SK-N-SH (cell line): ENCODE results near the gene SLC35E2B. TPM values are rescaled to one million over a fixed set of nuclear protein-coding genes. Genes with fewer than 3 reads are reported as not detected.
"Not testable (repeated sequence)": the region's sequence is repeated elsewhere in the genome, so short reads cannot be mapped to it uniquely, and the experiment has no call there.

Experiments used
- CTCF ChIA-PET: fragments of 300-600, 350-600 bp; formaldehyde crosslinking; extraction: SDS; loops from one replicate; lab custom pipeline; 2021; lab: Yijun Ruan, JAX
- POLR2A ChIA-PET: fragments of 350-600 bp; sonication (Branson Sonifier 250); formaldehyde crosslinking; extraction: SDS; loops from one replicate; lab custom pipeline; 2020; ENCODE audit warnings: antibody characterized with exemption, inconsistent platforms; lab: Yijun Ruan, JAX
- DNase-seq: peaks from one replicate; pipeline ENCODE4 v3.0.0; 2012
- H2AFZ ChIP-seq: fragments of 200-600 bp; sonication (generic); 2 replicates; pipeline ENCODE4 v1.8.1; 2016; ENCODE audit warnings: antibody characterized with exemption, mild to moderate bottlenecking, low read depth
- H3F3A ChIP-seq: fragments of 200-600 bp; sonication (generic); replicated peaks from 2 replicates; pipeline ENCODE3; 2016; ENCODE audit warnings: antibody characterized with exemption, mild to moderate bottlenecking; ENCODE audit not compliant: insufficient read depth
- H3K27ac ChIP-seq, 2 experiments: fragments of 200-500 bp in 1 of 2; fragments of 200-600 bp in 1 of 2; sonication (Bioruptor generic) in 1 of 2; sonication (generic), shearing (Covaris generic) in 1 of 2; 2 replicates each; pipeline versions ENCODE4 v1.5.1 to v1.6.1; 2014 to 2016; ENCODE audit warnings: low read depth in 2 of 2, inconsistent platforms in 1 of 2, low read length in 1 of 2, mild to moderate bottlenecking in 1 of 2, mixed read lengths in 1 of 2
- H3K27me3 ChIP-seq: fragments of 200-600 bp; sonication (generic), shearing (Covaris generic); 2 replicates; pipeline ENCODE4 v1.6.1; 2016; ENCODE audit warnings: mixed run types; ENCODE audit not compliant: insufficient read depth
- H3K36me3 ChIP-seq, 2 experiments: fragments of 200-500 bp in 1 of 2; fragments of 200-600 bp in 1 of 2; sonication (Bioruptor generic) in 1 of 2; sonication (generic) in 1 of 2; replicated peaks in 1 of 2; 2 replicates each; pipeline versions ENCODE3 to v1.5.1; 2014 to 2016; ENCODE audit warnings: low read length in 1 of 2, mild to moderate bottlenecking in 1 of 2; ENCODE audit not compliant: insufficient read depth in 2 of 2, control insufficient read depth in 1 of 2
- H3K4me1 ChIP-seq, 2 experiments: fragments of 200-500 bp in 1 of 2; fragments of 200-600 bp in 1 of 2; sonication (Bioruptor generic) in 1 of 2; sonication (generic), shearing (Covaris generic) in 1 of 2; 2 replicates each; pipeline versions ENCODE4 v1.5.1 to v1.6.1; 2014 to 2016; ENCODE audit warnings: low read depth in 1 of 2, low read length in 1 of 2, mixed run types in 1 of 2; ENCODE audit not compliant: insufficient read depth in 2 of 2, control insufficient read depth in 1 of 2
- H3K4me2 ChIP-seq: fragments of 200-600 bp; sonication (generic), shearing (Covaris generic); 2 replicates; pipeline ENCODE4 v1.6.1; 2017; ENCODE audit warnings: mixed run types
- H3K4me3 ChIP-seq, 2 experiments: fragments of 200-500 bp in 1 of 2; fragments of 200-600 bp in 1 of 2; sonication (Bioruptor generic) in 1 of 2; sonication (generic), shearing (Covaris generic) in 1 of 2; 2 replicates each; pipeline versions ENCODE4 v1.5.1 to v1.8.1; 2014 to 2016; ENCODE audit warnings: low read depth in 2 of 2, inconsistent platforms in 1 of 2, low read length in 1 of 2, mild to moderate bottlenecking in 1 of 2, mixed read lengths in 1 of 2, moderate library complexity in 1 of 2
- H3K79me2 ChIP-seq: fragments of 200-600 bp; sonication (generic); 2 replicates; pipeline ENCODE4 v1.8.1; 2017; ENCODE audit warnings: mild to moderate bottlenecking; ENCODE audit not compliant: insufficient read depth
- H3K9ac ChIP-seq: fragments of 200-600 bp; sonication (generic); 2 replicates; pipeline ENCODE4 v1.6.1; 2017; ENCODE audit warnings: mixed run types
- H3K9me2 ChIP-seq: fragments of 200-600 bp; sonication (generic); 2 replicates; pipeline ENCODE4 v1.6.1; 2017; ENCODE audit warnings: mixed run types
- H3K9me3 ChIP-seq: fragments of 200-600 bp; sonication (generic); 2 replicates; pipeline ENCODE4 v1.6.1; 2017; ENCODE audit warnings: mixed run types, mild to moderate bottlenecking, moderate library complexity
- H4K20me1 ChIP-seq: fragments of 200-600 bp; sonication (generic); 2 replicates; pipeline ENCODE4 v1.6.1; 2017; ENCODE audit warnings: mild to moderate bottlenecking, mixed run types; ENCODE audit not compliant: insufficient read depth
- EP300 ChIP-seq, 2 experiments: IDR thresholded peaks; 2 replicates each; pipeline versions ENCODE4 v1.4.0 to v1.6.1; 2012; ENCODE audit warnings: borderline replicate concordance in 1 of 2, low read depth in 1 of 2, low read length in 1 of 2
- FOSL2 ChIP-seq: IDR thresholded peaks from 2 replicates; pipeline ENCODE4 v1.4.0; 2012; ENCODE audit warnings: low read depth, mild to moderate bottlenecking, moderate library complexity, borderline replicate concordance
- JUND ChIP-seq: IDR thresholded peaks from 2 replicates; pipeline ENCODE4 v1.4.0; 2012
- WGBS: methylation state at CpG from one replicate; pipeline ENCODE4 v1.1.6; 2017; ENCODE audit warnings: low lambda C conversion rate; 5-methylcytosine and 5-hydroxymethylcytosine counted together
- polyA plus RNA-seq, 3 experiments: library from polyadenylated mRNA; depleted of rRNA; stranded (reverse); fragments of >200 nt; gene quantifications; 2 replicates each; pipeline ENCODE4 v1.2.3, GENCODE V29; 2012
- TF ChIP-seq, protein P1 (sequence below): IDR thresholded peaks from 2 replicates; pipeline ENCODE4 v1.4.0; 2012; ENCODE audit warnings: low read depth

Gene SLC35E2B
- 20.5 and 20.6 TPM in 2 replicates for polyA plus RNA-seq (2012; rRNA removed)
- 15.5 and 19.2 TPM in 2 replicates for polyA plus RNA-seq (2012; cell fraction: cytosol; rRNA removed)
- polyA plus RNA-seq (2012; cell fraction: nucleus; rRNA removed), result 58.2 and 59.5 TPM in 2 replicates

DNA sequence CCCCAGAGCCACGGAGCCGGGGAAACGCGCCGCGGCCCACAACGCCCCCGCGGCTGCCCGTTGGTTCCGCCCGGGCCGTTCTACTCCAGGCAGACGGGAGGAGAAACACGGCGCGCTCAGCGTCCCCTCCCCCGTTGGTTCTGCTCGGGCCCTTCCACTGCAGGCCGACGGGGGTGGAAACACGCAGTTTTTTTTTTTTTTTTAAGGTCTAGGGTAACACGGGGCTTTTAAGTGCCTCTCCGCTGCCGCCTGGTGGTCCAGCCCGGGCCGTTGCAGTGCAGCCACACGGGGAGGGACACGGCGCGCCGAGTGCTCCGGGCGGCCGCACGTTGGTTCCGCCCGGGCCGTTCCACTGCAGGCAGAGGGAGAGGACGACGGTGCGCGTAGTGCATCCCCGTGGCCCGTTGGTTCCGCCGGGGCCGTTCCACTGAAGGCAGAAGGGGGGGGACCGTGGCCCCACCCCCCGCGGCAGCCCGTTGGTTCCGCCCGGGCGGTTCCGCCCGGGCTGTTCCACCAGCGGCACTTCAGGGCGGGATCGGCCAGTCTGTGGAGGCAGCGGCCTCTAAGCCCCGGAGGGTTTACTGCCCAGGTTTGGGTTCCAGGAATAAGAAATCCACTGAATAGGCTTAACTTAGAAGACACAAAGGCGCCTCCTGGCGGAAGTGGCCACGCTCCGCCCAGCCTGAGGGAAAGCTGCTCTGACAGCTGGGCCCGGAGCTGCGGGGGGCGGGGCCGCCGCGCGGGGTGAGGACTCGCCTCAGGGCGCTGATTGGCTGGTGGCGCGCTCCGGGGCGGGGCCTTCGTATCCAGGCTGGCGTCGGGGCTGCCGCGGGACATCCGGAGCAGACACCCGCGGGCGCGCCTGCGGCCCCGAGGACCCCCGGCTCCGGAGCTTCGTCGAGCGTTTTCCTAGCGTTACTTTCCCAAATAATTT lies at the start of gene SLC35E2B:
Gene SLC35E2B (minus strand): TSS at position 82 of the 934 bp plus-strand sequence. CDS start 16,096 bp downstream, outside the sequence.
- CTCF ChIA-PET, H3K9me2 ChIP-seq, H2AFZ ChIP-seq, H3K36me3 ChIP-seq, H3K4me2 ChIP-seq, H4K20me1 ChIP-seq, H3K9me3 ChIP-seq, H3K4me1 ChIP-seq, H3K27me3 ChIP-seq, H3F3A ChIP-seq: not testable (repeated sequence)
- H3K27ac ChIP-seq, result peak within 1 kb of the TSS; percentile 56 to 87
- DNase-seq, result peak; percentile 78
- peak within 1 kb of the TSS; percentile 66; the same call in 1 of the 2 replicates for H3K9ac ChIP-seq
- POLR2A ChIA-PET, result interaction anchor here (0.6 kb wide), 1 partner anchor 114 kb away, joined by 3 read pairs; no protein-coding TSS in a partner anchor
- H3K4me3 ChIP-seq, result peak within 1 kb of the TSS; percentile 39 to 55; a peak in 2 of 4 replicates
- peaks cover 15% of the 10 kb centered on the region for H3K79me2 ChIP-seq
- TF ChIP-seq JUND (peak; percentile 53), EP300 (IDR thresholded peaks at IDR 0.05; ENCODE audit: borderline replicate concordance in 1 of 2, low read depth in 1 of 2, low read length in 1 of 2) (peak in 1 of 2 experiments; percentile 62; a peak in 2 of 4 replicates)
- TF ChIP-seq, protein P1, sequence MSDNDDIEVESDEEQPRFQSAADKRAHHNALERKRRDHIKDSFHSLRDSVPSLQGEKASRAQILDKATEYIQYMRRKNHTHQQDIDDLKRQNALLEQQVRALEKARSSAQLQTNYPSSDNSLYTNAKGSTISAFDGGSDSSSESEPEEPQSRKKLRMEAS, result peak; percentile 62; the same call in 1 of the 2 replicates
- no CpG with 5 or more reads among the region's 98 CpGs for WGBS

DNA sequence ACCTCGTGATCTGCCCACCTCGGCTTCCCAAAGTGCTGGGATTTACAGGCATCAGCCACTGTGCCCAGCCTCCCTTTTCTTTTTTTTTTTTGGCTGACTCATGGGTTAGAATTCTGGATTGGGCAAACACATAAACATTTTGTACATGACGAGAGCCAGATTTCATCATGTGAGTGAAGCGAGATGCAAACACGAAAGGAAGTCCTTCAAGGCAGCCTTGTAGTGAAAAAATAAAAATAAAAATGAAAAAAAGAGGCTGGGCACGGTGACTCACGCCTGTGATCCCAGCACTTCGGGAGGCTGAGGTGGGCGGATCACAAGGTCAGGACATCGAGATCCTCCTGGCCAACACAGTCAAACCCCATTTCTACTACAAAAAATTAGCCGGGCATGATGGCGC lies 48.4 kb upstream of the SLC35E2B start:
- H3K9me3 ChIP-seq, H3K27me3 ChIP-seq, DNase-seq, H3F3A ChIP-seq, H3K9me2 ChIP-seq, H3K4me3 ChIP-seq, H3K4me1 ChIP-seq, H4K20me1 ChIP-seq, H3K36me3 ChIP-seq, H3K9ac ChIP-seq, H3K4me2 ChIP-seq, POLR2A ChIA-PET, H2AFZ ChIP-seq, CTCF ChIA-PET: not testable (repeated sequence)
- TF ChIP-seq FOSL2, result peak; percentile 54; the same call in 1 of the 2 replicates
- TF ChIP-seq JUND, result peak; percentile 48
- H3K79me2 ChIP-seq, result peaks cover 17% of the 10 kb centered on the region; the same call in 1 of the 2 replicates
- peak overlapping the region in 1 of 2 experiments; percentile 45; a peak in 1 of 4 replicates for H3K27ac ChIP-seq
- WGBS, result 46% methylated on average over 11 of the region's 12 CpGs

DNA sequence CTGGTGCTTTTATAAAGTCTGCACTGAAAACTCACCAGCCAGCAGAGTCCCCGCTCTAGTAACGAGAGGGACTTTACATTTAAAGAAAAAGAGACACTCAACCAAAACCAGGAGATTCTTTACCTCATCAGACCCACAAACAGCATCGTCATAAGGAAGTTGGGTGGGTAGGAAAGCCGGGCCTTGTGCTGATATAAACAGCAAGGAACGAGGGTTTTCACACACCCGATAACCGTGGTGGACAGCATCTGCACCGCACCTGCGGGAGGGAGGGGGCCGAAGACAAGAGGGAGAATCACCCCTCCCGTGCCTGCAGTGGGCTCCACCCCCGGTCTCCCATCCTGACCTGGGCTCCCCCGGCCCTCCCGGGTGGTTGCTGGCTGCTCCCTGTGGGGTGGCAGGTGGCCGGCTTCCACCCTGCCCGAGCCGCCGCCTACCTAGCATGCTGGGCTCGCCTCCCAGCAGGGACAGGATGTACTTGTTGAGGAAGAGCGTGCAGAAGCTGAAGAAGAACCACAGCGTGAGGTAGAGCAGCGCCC lies 46.3 kb upstream of the SLC35E2B start:
- H2AFZ ChIP-seq, H3K9me3 ChIP-seq, CTCF ChIA-PET, H3K27ac ChIP-seq, H3K4me3 ChIP-seq, POLR2A ChIA-PET, H3K4me2 ChIP-seq, H3K9me2 ChIP-seq, H3K27me3 ChIP-seq, H3K36me3 ChIP-seq, H3F3A ChIP-seq, H3K4me1 ChIP-seq, DNase-seq, H4K20me1 ChIP-seq, H3K9ac ChIP-seq: not testable (repeated sequence)
- 100% methylated on average over 1 of the region's 22 CpGs for WGBS
- H3K79me2 ChIP-seq, result peaks cover 17% of the 10 kb centered on the region; the same call in 1 of the 2 replicates

DNA sequence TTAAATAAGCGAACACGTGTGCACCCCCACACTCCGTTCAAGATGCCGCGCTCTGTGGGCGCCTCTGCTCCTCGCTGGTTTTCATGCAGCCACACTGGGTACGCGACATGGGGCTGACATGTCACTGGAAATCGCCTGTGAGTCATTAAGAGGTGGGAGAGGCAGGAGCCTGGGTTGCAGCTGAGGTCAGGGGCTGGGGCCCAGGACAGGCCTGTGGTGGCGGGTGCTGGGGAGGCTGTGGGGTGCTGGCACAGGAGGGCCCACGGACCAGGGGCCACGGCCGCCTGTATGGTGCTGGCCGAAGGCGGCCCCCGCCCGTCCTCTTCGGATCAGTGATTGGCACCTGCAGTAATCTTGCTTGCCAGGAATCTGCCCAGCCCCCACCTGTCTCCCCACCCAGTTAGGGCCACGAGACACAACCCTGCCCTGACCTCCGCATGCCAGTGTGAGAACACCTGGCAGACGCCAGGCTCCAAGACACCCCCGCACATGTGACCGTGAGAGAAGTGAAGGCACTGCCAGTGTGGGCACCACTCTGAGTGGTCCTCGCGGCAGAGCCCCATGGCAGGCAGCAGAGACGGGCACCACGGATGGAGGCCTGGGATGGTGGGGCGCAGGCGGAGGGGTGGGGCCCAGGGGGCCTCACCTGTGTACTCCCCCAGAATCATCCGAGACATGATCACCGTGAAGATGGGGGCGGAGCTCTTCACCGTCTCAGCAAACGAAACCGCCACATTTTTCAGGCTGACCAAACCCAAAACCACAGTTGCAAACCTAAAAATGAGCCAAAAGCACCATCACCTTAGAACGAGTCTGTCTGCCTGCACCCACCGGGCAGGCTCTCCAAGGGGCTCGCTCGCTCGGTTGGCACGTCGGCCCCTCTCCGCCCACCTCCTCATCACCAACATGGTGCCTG lies 45.3 kb upstream of the SLC35E2B start:
- H3K4me3 ChIP-seq, H3K27me3 ChIP-seq, H3K9me3 ChIP-seq, H3F3A ChIP-seq, H4K20me1 ChIP-seq, H3K9ac ChIP-seq, DNase-seq, H3K36me3 ChIP-seq, H3K27ac ChIP-seq, CTCF ChIA-PET, H2AFZ ChIP-seq, H3K4me2 ChIP-seq, H3K9me2 ChIP-seq, H3K4me1 ChIP-seq, POLR2A ChIA-PET: not testable (repeated sequence)
- WGBS, result 96% methylated on average over 18 of the region's 44 CpGs
- H3K79me2 ChIP-seq, result peaks cover 13% of the 10 kb centered on the region; the same call in 1 of the 2 replicates
